GM06990 (cell line): Measurements from ENCODE around the gene FRMD4A.

Experiments used
- DNase-seq: peaks from one replicate; pipeline ENCODE4 v3.0.0-alpha.2; 2011; ENCODE audit not compliant: insufficient read length; ENCODE audit errors: extremely low read depth
- H3K27me3 ChIP-seq: replicated peaks from 2 replicates; pipeline ENCODE4 v1.6.0; 2011; ENCODE audit warnings: low read length; ENCODE audit not compliant: control insufficient read depth, insufficient read depth
- H3K36me3 ChIP-seq: 2 replicates; pipeline ENCODE4 v1.5.1; 2011; ENCODE audit warnings: low read length; ENCODE audit not compliant: control insufficient read depth, insufficient read depth
- H3K4me3 ChIP-seq: replicated peaks from 2 replicates; pipeline ENCODE4 v1.5.1; 2011; ENCODE audit warnings: low read depth, mild to moderate bottlenecking, control low read depth, low read length
- TF ChIP-seq, protein P1 (sequence below): IDR thresholded peaks from 2 replicates; pipeline ENCODE4 v1.5.1; 2011; ENCODE audit warnings: low read length, control low read depth, mild to moderate bottlenecking, inconsistent platforms; ENCODE audit not compliant: insufficient read depth, poor library complexity, severe bottlenecking

The FRMD4A gene

DNA sequence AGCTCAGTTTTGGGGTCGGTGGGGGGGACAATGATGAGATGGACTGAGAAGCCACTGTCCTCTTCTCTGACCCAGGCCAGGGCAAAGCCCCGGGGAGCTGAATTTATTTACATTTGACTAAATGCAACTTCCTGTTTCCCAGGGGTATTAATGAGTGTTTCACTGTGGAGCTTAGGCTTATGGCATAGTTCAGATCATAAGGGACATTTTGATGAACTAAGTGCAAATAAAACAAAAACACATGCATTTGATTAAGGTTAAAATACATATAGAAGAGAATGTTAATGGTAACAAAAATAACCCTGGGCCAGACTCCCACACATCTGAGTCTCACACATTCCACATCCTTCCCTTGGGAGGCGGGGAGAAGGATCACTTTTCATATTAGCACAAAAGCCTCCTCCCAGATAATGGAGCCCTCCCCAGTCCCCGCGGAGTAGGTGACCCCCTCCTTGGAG, 320.6 kb downstream of the FRMD4A start:
- H3K4me3 ChIP-seq = peak overlapping the region; percentile 69
- no peaks in the 10 kb centered on the region for H3K27me3 ChIP-seq
- H3K36me3 ChIP-seq = peaks cover 8% of the 10 kb centered on the region
- no peak for DNase-seq
- TF ChIP-seq, protein P1, sequence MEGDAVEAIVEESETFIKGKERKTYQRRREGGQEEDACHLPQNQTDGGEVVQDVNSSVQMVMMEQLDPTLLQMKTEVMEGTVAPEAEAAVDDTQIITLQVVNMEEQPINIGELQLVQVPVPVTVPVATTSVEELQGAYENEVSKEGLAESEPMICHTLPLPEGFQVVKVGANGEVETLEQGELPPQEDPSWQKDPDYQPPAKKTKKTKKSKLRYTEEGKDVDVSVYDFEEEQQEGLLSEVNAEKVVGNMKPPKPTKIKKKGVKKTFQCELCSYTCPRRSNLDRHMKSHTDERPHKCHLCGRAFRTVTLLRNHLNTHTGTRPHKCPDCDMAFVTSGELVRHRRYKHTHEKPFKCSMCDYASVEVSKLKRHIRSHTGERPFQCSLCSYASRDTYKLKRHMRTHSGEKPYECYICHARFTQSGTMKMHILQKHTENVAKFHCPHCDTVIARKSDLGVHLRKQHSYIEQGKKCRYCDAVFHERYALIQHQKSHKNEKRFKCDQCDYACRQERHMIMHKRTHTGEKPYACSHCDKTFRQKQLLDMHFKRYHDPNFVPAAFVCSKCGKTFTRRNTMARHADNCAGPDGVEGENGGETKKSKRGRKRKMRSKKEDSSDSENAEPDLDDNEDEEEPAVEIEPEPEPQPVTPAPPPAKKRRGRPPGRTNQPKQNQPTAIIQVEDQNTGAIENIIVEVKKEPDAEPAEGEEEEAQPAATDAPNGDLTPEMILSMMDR = no peak

DNA sequence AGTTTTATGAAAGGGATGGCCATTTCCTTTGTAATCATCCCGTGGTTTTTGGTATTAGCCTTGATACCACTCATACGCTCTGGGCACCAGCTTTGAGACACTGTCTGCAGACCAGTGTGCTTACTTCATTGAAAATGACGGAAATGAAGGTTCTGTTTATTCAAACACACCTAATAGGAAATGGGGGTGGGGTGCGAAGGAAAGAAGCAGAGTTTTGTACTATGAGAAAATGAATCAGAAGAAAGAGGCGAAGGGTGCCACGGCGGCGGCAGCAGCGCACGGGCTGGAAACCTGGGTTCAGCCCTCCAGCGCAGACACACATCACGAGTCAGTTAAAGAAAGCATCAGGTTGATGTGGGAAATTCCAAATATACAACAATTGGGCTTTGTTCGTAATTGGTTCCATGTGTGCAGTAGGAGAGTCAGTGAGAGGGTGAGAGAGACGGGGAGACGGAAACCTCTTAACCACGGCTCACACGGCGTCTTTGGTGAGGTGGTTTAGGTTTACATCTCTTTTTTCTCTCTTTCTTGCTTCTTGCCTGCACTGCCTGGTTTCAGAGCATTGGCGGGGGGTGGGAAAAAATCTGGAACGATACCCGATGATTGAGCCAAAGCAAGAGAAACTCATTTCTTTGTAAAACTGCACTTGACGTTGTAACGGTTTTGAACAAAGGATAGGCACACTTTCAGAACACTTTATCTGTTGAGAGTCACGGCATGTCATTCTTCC, 321.2 kb downstream of the FRMD4A start:
- peak; percentile 94 for DNase-seq
- H3K36me3 ChIP-seq = peaks cover 8% of the 10 kb centered on the region
- TF ChIP-seq, protein P1 = no peak
- H3K27me3 ChIP-seq = no peaks in the 10 kb centered on the region
- peak overlapping the region; percentile 69 for H3K4me3 ChIP-seq

DNA sequence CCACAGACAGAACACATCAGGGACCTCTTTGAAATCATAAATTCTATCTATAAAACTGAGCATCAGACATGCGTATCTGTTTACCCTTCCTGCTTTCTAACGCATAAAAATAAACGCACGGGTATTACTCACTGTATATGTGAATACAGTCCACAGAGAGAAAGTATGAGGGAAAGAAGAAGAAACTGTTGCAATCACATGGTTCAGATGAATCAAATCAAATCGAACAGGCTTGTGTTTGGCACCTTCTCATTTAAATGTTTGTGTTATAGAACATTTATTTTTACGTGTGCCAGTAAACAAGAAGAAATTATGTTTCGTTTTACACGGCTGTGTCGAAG, 322.0 kb downstream of the FRMD4A start:
- H3K36me3 ChIP-seq = peaks cover 6% of the 10 kb centered on the region
- no peaks in the 10 kb centered on the region for H3K27me3 ChIP-seq
- DNase-seq = no peak
- peak overlapping the region; percentile 69 for H3K4me3 ChIP-seq
- TF ChIP-seq, protein P1 = no peak

DNA sequence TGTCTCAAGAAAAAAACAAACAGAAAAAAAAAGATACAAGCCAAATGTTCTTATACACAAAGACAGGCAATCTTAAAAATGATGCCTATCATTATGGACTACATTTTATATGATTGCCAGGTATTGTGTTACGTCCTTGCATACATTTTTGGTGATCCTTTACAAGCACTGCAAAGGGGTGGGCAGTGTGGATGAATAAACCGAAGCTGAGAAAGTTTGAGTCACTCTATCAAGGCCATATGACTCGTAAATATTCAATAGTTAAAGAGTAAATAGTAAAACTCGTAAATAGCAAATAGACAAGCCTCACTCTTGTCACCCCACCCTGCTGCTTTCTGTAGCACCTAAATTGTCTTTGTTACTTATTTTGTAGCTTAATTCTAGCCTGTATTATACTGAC, 326.2 kb downstream of the FRMD4A start:
- Histone ChIP-seq H3K4me3 (no peak overlapping the region), H3K27me3 (no peaks in the 10 kb centered on the region), H3K36me3 (peaks cover 7% of the 10 kb centered on the region)
- TF ChIP-seq, protein P1 = no peak
- DNase-seq = no peak

DNA sequence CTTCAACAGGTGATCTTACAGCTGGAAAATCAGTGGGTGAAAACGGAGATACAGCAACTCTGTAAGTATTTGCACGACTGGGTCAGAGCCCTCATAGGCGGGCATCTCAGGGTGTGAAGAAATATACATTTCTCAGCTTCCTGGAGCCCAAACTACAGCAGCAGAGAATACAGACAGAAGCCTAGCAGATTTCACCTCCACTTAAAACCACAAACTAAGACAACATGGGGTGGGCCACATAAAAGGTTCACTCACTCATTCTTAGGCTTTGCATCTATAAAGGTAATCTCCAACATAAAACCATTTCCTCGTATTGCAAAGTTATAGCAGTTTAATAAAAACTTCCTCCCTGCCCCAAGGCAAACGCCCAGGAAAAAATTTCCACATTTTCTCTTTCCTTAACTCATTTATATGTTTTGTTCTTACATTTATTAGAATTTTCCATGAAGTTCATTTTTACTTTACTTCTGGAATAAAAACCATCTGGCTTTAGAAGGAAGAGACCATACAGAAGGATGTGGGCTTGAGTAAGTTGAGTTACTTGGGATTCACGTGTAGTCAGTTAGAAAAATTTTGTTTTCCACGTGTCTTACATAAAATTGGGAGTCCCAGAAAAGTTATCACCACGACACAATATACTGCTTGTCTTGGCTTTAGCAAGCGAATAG, 327.1 kb downstream of the FRMD4A start:
- Histone ChIP-seq H3K27me3 (no peaks in the 10 kb centered on the region), H3K36me3 (peaks cover 7% of the 10 kb centered on the region), H3K4me3 (no peak overlapping the region)
- TF ChIP-seq, protein P1 = no peak
- no peak for DNase-seq
